Measurements from ENCODE around the gene ABHD4. TPM values are rescaled to one million over a fixed set of nuclear protein-coding genes. Genes with fewer than 3 reads are reported as not detected.
A peak's percentile ranks its signal among the peaks of the same experiment; 100 is the strongest.

Gene ABHD4
- total and polyA plus RNA-seq, 5 donors, result 20.3 to 40.9 (median 33.4) TPM

DNA sequence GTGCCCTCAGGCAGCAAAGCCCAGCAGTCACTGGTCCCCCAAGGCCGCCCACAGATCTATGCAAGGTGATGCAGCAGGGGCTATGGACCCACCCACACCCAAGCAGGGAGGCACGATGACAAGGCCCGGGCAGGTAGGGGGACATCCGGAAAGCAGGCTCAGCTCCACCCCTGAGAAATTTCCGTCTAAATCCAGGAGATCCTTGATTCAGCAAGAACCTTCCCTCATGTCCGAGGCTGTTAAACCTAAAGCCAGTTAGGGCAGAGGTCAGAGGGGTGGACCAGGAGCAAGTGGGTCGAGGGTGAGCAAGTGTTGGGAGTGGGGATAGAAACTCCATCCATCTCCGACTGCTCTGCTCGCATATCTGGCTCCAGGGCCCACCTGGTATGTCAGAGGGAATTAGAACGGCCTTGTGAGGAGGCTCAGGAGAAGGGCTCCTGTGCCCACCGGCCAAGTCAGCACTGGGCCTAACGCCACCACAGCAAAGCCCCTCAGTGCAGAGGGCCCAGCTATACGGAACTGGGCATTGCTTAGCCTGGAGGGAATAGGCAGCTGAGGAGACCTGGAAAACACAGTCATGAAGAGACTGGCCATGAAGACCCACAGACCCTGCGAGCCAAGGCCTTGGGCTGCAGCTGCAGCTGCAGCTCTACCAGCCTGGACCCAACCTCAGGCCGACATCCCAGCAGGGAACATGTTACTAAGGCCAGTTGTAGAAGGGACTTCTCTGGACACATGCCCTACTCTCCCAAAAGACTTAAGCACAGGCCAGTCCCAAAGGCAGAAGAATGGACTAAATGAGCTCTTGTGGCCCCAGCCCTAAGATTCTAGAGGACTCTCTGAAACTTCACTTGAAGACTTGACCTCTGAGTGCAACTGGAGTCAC, 43.4 kb upstream of the ABHD4 start:
- ATAC-seq (no peak), DNase-seq (no peak)
- Histone ChIP-seq H3K4me1 (ENCODE audit: control insufficient read depth, insufficient read depth, low read length) (no peaks in the 10 kb centered on the region), H3K4me3 (ENCODE audit: low read length) (no peak overlapping the region), H3K9me3 (ENCODE audit: control insufficient read depth, low read length) (no peaks in the 10 kb centered on the region), H3K27me3 (ENCODE audit: control insufficient read depth, insufficient read depth) (no peaks in the 10 kb centered on the region), H3K27ac (ENCODE audit: low read length) (no peak overlapping the region)
- whole genome bisulfite sequencing, result 86% methylated on average over 15 of the region's 15 CpGs
- intact Hi-C loops (cut with DNase I), result loop anchor here in 2 of 4 donors (5.0 to 10.0 kb wide), 3 partner anchors 160 to 298 kb away; partner anchors contain the start of gene MRPL52 (in 1 of the 2)

DNA sequence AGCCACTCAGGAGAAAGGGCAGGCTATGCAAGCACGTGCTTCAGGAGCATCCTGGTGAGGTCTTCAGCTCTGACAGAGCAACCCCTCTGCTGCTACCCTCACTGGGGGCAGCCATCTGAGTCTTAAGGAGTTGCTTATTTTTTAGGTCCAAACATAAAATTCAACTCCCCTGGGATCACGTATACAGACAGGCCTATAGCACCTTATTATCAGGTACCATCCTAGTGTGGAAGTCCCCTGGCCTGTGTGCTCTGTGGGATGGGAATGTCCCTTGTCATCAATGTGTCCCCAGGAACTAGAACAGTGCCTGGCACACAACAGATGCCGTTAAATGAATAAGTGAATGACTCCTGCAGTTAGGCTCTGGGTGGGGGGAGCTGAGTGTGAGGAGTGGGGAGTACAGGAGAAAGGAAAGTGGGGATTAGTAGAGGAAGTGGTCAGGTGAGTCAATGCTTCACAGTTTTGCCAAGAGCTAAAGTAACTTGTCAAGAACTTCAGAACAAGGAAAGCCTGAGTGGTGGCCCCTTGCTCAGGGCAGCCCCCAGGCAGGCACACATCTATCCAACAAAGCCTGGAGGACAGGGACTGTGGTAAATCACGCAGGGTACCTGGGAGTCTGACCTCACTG, 42.6 kb upstream of the ABHD4 start:
- Histone ChIP-seq H3K4me1 (ENCODE audit: control insufficient read depth, insufficient read depth, low read length) (no peaks in the 10 kb centered on the region), H3K27me3 (ENCODE audit: control insufficient read depth, insufficient read depth) (no peaks in the 10 kb centered on the region), H3K27ac (ENCODE audit: low read length) (no peak overlapping the region), H3K9me3 (ENCODE audit: control insufficient read depth, low read length) (no peaks in the 10 kb centered on the region), H3K4me3 (ENCODE audit: low read length) (no peak overlapping the region)
- intact Hi-C loops (cut with DNase I), result loop anchor here in 2 of 4 donors (5.0 to 10.0 kb wide), 3 partner anchors 161 to 297 kb away; partner anchors contain the start of gene MRPL52 (in 1 of the 2)
- ATAC-seq (no peak), DNase-seq (no peak)
- 88% methylated on average over 4 of the region's 4 CpGs for WGBS

DNA sequence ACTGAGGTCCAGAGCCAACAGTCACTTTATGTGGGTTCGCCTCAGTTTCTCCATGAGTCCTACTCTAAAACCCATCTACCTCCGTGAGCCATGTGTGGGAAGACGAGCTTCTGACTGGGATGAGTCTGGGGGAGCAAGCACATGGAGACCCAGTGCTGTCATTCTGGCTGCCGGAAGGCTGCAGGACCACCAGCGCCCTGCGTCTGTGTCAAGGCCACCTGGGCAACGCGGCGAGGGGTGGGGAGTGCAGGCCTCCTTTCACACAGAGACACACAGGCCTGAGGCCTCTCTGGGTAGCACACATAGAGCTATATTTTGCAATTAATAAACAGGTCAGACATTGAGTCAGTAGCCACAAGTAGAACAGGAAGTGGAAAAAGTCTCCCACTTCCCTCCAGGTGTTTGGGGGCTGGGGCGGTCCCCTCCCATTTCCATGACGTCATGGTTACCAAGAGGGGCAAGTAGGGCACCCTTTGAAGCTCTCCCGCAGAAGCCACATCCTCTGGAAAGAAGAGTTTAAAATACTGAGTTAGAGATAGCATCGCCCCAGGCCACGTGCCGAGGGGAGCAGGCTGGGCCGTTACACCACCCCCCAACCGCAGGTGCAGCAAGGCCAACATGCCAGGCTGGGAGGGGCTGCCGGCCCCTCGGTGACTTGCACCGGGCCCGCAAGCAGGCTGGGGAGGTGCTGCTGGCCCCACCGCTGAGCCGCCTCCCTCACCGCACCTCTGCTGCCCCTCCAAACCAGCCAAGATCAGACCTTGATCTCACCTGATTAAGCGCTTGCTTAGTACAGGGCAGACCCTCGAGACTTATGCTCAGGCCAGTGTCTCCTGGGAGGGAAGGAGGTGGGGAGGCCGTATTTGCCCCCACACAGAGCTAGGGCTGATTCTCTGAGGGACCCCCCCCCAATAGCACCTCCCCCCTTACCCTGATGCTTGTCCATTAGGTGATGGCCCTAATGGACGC, 41.8 kb upstream of the ABHD4 start:
- DNase-seq (peak; percentile 33 to 79 (median 77)), ATAC-seq (peak; percentile 15 to 17)
- H3K27ac ChIP-seq (ENCODE audit: low read length), result no peak overlapping the region
- 50% methylated on average over 28 of the region's 28 CpGs for WGBS
- H3K27me3 ChIP-seq (ENCODE audit: control insufficient read depth, insufficient read depth), result no peaks in the 10 kb centered on the region
- no peaks in the 10 kb centered on the region for H3K4me1 ChIP-seq (ENCODE audit: control insufficient read depth, insufficient read depth, low read length)
- no peak overlapping the region for H3K4me3 ChIP-seq (ENCODE audit: low read length)
- intact Hi-C loops (cut with DNase I), result loop anchor here in 2 of 4 donors (5.0 to 10.0 kb wide), 3 partner anchors 162 to 296 kb away; partner anchors contain the start of gene MRPL52 (in 1 of the 2)
- no peaks in the 10 kb centered on the region for H3K9me3 ChIP-seq (ENCODE audit: control insufficient read depth, low read length)

DNA sequence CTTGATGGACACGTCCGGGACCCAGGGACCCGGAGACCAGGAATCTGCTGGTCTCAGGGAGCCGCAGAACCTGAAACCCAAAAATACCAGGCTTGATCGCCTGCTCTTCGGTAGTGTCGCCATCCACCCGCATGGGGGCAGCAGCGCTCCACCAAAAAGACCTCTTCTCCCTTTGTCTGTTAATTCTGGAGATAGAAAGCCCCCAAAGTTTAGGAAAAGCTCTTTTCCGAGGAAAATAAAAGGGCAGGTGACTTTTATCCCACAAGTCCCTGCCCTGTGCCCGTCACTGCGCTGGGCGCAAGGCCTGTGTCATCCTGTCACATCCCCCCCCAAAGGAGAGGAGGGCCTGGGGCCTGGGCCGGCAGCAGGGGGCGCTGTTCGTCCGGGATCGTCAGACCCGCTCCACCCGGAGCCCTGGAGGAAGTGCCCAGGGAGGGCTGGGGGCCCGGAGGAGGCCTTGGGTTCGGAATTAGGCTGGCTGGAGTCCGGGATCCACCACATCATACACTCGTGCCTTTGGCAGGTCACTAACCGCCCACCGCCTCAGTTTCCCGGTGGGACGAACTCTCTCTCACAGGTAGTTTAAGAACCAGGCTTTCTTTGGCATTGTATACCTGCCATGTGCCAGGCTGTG, 41.0 kb upstream of the ABHD4 start:
- ATAC-seq, result peak; percentile 85 to 87
- H3K4me1 ChIP-seq (ENCODE audit: control insufficient read depth, insufficient read depth, low read length), result peaks cover 2% of the 10 kb centered on the region
- 6% methylated on average over 28 of the region's 28 CpGs for WGBS
- H3K4me3 ChIP-seq (ENCODE audit: low read length), result peak overlapping the region; percentile 26
- no peaks in the 10 kb centered on the region for H3K27me3 ChIP-seq (ENCODE audit: control insufficient read depth, insufficient read depth)
- intact Hi-C loops (cut with DNase I), result loop anchor here in 2 of 4 donors (5.0 to 10.0 kb wide), 3 partner anchors 162 to 295 kb away; partner anchors contain the start of gene MRPL52 (in 1 of the 2)
- no peak overlapping the region for H3K27ac ChIP-seq (ENCODE audit: low read length)
- no peaks in the 10 kb centered on the region for H3K9me3 ChIP-seq (ENCODE audit: control insufficient read depth, low read length)
- DNase-seq, result peak; percentile 89 to 95 (median 92)

DNA sequence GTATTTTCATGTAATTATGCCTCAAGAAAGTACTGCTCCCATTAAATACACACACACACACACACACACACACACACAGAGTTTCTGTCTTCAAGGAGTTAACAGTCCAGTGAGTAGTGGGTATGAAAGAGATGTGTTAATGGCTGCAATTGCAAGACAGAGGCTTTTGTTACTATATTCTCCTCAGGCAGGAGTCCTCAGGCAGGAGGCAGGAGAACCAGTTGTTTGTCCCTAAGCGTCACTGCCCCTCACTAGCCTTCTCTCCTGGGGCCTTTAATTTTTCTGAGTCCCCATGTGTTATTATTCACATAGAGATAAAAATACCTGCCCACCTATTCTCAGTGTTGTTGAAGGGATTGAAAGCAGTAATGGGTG, 40.3 kb upstream of the ABHD4 start:
- Histone ChIP-seq H3K9me3 (ENCODE audit: control insufficient read depth, low read length) (no peaks in the 10 kb centered on the region), H3K27ac (ENCODE audit: low read length) (peak overlapping the region; percentile 14), H3K4me1 (ENCODE audit: control insufficient read depth, insufficient read depth, low read length) (peaks cover 2% of the 10 kb centered on the region), H3K27me3 (ENCODE audit: control insufficient read depth, insufficient read depth) (no peaks in the 10 kb centered on the region), H3K4me3 (ENCODE audit: low read length) (no peak overlapping the region)
- ATAC-seq, result no peak
- 81% methylated on average over 1 of the region's 1 CpG for WGBS
- no peak for DNase-seq
- intact Hi-C loops (cut with DNase I), result loop anchor here in 2 of 4 donors (5.0 to 10.0 kb wide), 3 partner anchors 163 to 294 kb away; partner anchors contain the start of gene MRPL52 (in 1 of the 2)

DNA sequence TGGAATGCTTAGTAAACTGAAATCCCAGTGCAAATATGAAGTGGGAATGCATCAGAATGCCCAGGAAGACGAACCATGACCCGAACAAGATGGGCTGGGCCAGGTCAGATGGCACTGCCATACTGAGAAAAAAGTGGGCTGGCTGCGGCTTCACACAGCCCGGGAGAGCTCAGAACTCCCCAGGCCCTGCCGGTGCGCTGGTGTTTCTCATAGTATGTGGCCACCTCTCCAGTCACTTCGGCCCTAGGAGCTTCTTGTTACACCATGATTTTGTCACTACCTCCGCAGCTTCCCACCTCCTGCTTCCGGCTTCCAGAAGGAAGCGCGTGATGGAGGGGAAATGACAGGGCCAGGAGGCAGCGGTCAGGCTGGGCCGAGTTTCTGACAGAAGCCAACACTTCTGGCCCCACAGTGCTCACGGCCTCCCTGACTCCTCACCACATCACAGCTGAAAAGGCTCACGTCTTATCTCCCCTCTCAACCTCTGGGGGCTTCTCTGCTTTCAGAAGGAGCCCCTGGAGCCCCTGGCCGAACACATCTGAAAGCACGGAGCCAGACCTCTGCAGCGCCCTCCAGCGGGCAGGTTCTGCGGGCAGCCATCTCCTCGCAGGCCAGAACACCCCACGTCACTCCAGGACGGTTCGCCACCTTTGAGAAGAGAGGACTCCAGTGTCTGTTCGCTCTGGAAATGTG, 39.7 kb upstream of the ABHD4 start:
- H3K4me1 ChIP-seq (ENCODE audit: control insufficient read depth, insufficient read depth, low read length), result peaks cover 2% of the 10 kb centered on the region
- intact Hi-C loops (cut with DNase I), result loop anchor here in 2 of 4 donors (5.0 to 10.0 kb wide), 3 partner anchors 164 to 294 kb away; partner anchors contain the start of gene MRPL52 (in 1 of the 2)
- H3K27me3 ChIP-seq (ENCODE audit: control insufficient read depth, insufficient read depth), result no peaks in the 10 kb centered on the region
- no peak overlapping the region for H3K4me3 ChIP-seq (ENCODE audit: low read length)
- ATAC-seq (no peak), DNase-seq (peak in 1 of 3 donors; percentile 68)
- 74% methylated on average over 25 of the region's 25 CpGs for WGBS
- H3K27ac ChIP-seq (ENCODE audit: low read length), result peak overlapping the region; percentile 14
- H3K9me3 ChIP-seq (ENCODE audit: control insufficient read depth, low read length), result no peaks in the 10 kb centered on the region

DNA sequence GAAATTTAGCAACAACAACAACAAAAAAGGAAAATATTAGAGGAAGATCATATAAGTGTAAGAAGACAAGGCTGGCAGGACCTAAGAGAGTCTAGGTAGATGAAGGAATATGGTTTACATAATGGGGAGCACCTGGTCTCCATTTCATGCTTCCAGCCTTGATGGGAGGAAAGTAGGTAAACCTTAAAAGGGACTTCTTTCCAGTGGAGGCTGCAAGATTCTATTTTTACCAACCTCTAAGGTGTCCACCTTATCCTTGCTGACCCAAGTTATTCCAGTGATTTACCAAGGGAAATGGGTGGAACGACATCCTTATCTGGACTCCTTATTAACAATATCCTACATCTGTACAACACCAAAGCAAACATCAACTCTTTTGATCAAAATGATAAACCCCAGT, 39.1 kb upstream of the ABHD4 start:
- no peak overlapping the region for H3K4me3 ChIP-seq (ENCODE audit: low read length)
- no peak for DNase-seq
- ATAC-seq, result no peak
- peaks cover 2% of the 10 kb centered on the region for H3K4me1 ChIP-seq (ENCODE audit: control insufficient read depth, insufficient read depth, low read length)
- H3K27ac ChIP-seq (ENCODE audit: low read length), result no peak overlapping the region
- 69% methylated on average over 1 of the region's 1 CpG for WGBS
- no peaks in the 10 kb centered on the region for H3K27me3 ChIP-seq (ENCODE audit: control insufficient read depth, insufficient read depth)
- no peaks in the 10 kb centered on the region for H3K9me3 ChIP-seq (ENCODE audit: control insufficient read depth, low read length)
- intact Hi-C loops (cut with DNase I), result loop anchor here in 2 of 4 donors (5.0 to 10.0 kb wide), 3 partner anchors 164 to 293 kb away; partner anchors contain the start of gene MRPL52 (in 1 of the 2)

DNA sequence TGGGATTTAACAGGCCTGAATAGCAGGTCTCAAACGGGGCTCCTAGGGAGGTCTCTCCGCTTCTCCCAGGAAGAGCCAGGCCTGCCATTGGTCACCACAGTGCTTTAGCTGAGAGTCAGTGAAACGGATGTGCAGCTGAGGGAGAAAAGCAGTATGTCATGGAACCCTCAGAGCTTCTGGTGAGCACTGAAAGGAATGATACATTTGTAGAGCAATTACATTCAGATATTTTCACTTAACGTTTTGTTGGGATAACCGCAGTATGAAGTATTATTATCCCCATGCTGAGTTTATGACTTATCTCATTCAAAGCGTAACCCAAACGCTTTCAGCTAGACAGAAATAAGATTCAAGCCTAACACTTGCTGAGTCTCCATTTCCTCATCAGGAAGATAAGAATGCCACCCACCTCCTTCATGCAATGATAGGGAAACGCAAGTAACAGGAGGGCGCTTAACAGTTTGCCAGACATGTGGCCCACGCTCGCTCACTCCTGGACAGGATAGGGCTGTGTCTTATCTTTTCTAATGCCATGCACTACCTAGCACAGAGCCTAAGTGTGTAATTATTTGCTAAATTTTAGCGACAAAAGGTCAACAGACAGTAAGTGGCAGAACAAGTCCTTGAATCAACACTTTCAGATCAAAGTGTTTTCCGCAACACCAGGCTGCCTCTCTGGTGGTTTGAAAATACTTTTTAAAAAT, 37.3 kb upstream of the ABHD4 start:
- Histone ChIP-seq H3K9me3 (ENCODE audit: control insufficient read depth, low read length) (no peaks in the 10 kb centered on the region), H3K4me1 (ENCODE audit: control insufficient read depth, insufficient read depth, low read length) (peaks cover 2% of the 10 kb centered on the region), H3K27me3 (ENCODE audit: control insufficient read depth, insufficient read depth) (no peaks in the 10 kb centered on the region), H3K27ac (ENCODE audit: low read length) (no peak overlapping the region), H3K4me3 (ENCODE audit: low read length) (no peak overlapping the region)
- WGBS, result 57% methylated on average over 13 of the region's 13 CpGs
- DNase-seq, result no peak
- ATAC-seq, result no peak
- intact Hi-C loops (cut with DNase I), result loop anchor here in 2 of 4 donors (10.0 kb wide), 2 partner anchors 94 to 294 kb away; no protein-coding TSS in a partner anchor

DNA sequence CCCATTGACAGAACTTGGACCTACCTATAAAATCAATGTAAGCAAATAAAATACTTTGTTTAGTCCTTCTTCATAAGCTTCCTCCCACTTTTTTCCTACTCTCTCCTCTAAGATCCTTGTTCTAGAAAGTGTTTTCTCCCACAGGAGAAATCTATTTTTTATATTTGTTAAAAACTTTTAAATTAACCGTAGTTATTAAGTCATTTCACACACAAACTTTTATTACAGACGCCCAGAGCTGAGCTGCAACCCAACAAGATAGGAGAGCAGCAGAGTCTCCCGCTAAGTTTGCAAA, 36.8 kb upstream of the ABHD4 start:
- Histone ChIP-seq H3K27ac (ENCODE audit: low read length) (no peak overlapping the region), H3K9me3 (ENCODE audit: control insufficient read depth, low read length) (no peaks in the 10 kb centered on the region), H3K27me3 (ENCODE audit: control insufficient read depth, insufficient read depth) (no peaks in the 10 kb centered on the region), H3K4me3 (ENCODE audit: low read length) (no peak overlapping the region), H3K4me1 (ENCODE audit: control insufficient read depth, insufficient read depth, low read length) (peaks cover 2% of the 10 kb centered on the region)
- DNase-seq (no peak), ATAC-seq (no peak)
- 67% methylated on average over 3 of the region's 3 CpGs for WGBS
- intact Hi-C loops (cut with DNase I), result loop anchor here in 2 of 4 donors (10.0 kb wide), 2 partner anchors 93 to 293 kb away; no protein-coding TSS in a partner anchor
